HG03442 (cell line): ENCODE data around the gene TMEM229B.

Experiments
- ATAC-seq: cut with Tn5 transposase; IDR thresholded peaks from one replicate; pipeline ENCODE4 v1.9.1; 2021; ENCODE audit warnings: mild to moderate bottlenecking, moderate library complexity; ENCODE audit not compliant: unreplicated experiment

The TMEM229B gene

GRCh38 chr14:67515386-67516079 lies 27.0 kb upstream of the TMEM229B start:
- peak; percentile 53 for ATAC-seq

- ATAC-seq = peak; percentile 38
Observed at GRCh38 chr14:67514650-67515385, 26.3 kb upstream of the TMEM229B start.

- ATAC-seq = no peak
Observed at GRCh38 chr14:67514203-67514607, 25.7 kb upstream of the TMEM229B start.

GRCh38 chr14:67513631-67514108 lies 25.1 kb upstream of the TMEM229B start:
- ATAC-seq = no peak

GRCh38 chr14:67512463-67513310 lies 24.2 kb upstream of the TMEM229B start:
- no peak for ATAC-seq

GRCh38 chr14:67510836-67511235 lies 22.3 kb upstream of the TMEM229B start:
- no peak for ATAC-seq

- ATAC-seq = no peak
Observed at GRCh38 chr14:67510121-67510520, 21.6 kb upstream of the TMEM229B start.

- ATAC-seq = no peak
Observed at GRCh38 chr14:67508956-67509355, 20.4 kb upstream of the TMEM229B start.

GRCh38 chr14:67505254-67505653 lies 16.7 kb upstream of the TMEM229B start:
- ATAC-seq = no peak

- ATAC-seq = no peak
Observed at GRCh38 chr14:67503331-67503730, 14.8 kb upstream of the TMEM229B start.

- ATAC-seq = no peak
Observed at GRCh38 chr14:67502867-67503266, 14.3 kb upstream of the TMEM229B start.

GRCh38 chr14:67501670-67502069 lies 13.1 kb upstream of the TMEM229B start:
- ATAC-seq = no peak

- ATAC-seq = no peak
Observed at GRCh38 chr14:67500981-67501380, 12.5 kb upstream of the TMEM229B start.

GRCh38 chr14:67497716-67498115 lies 9.2 kb upstream of the TMEM229B start:
- no peak for ATAC-seq

GRCh38 chr14:67497216-67497615 lies 8.7 kb upstream of the TMEM229B start:
- ATAC-seq = no peak

GRCh38 chr14:67495827-67496226 lies 7.3 kb upstream of the TMEM229B start:
- no peak for ATAC-seq

GRCh38 chr14:67493092-67493717 lies 4.7 kb upstream of the TMEM229B start:
- ATAC-seq = no peak

GRCh38 chr14:67492538-67492937 lies 4.0 kb upstream of the TMEM229B start:
- ATAC-seq = no peak

- ATAC-seq = no peak
Observed at GRCh38 chr14:67491741-67492507, 3.4 kb upstream of the TMEM229B start.

GRCh38 chr14:67491285-67491684 lies 2.8 kb upstream of the TMEM229B start:
- ATAC-seq = no peak
